GM18867 (cell line): ENCODE results near the gene TBX18.

Experiments used
- ATAC-seq: cut with Tn5 transposase; IDR thresholded peaks from one replicate; pipeline ENCODE4 v1.9.1; 2021; ENCODE audit warnings: mild to moderate bottlenecking, moderate library complexity; ENCODE audit not compliant: unreplicated experiment

The TBX18 gene

DNA sequence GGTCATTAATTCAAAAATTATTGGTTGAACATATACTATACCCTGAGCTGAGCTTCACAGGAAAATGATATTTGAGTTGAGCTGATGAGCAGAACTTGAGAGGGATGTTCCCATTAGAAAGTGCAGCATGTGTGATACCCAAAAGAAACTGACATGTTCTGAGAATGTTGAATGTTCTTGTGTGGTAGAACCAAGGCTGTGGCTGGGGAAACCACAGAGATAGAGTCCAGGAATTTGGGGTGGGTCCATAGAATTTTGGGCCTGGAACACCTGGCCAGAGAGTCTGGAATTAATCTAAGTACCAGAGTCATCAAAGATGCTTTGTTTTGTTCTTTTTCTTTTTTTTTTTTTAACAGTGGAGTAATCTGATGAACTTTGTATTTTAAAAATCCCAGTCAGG, 88.7 kb downstream of the TBX18 start:
- ATAC-seq: no peak

DNA sequence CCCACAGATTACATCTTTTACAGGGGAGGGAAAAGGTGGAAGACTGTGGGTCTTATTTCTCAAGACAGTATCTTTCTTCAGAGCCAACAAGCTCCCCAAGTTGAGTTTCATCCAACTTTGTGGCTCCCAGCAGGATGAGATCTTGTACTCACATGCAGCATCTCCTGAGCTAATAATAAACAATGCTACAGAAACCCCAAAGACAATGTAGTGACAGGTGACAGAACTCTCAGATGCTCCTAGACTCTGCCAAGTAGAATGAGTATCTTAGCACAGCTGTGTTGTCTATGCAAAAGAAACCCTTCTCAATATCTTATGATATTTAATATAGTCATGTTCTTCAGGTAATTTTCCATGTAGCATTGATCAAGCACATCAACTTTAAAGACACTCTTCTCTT, 90.0 kb downstream of the TBX18 start:
- no peak for ATAC-seq

DNA sequence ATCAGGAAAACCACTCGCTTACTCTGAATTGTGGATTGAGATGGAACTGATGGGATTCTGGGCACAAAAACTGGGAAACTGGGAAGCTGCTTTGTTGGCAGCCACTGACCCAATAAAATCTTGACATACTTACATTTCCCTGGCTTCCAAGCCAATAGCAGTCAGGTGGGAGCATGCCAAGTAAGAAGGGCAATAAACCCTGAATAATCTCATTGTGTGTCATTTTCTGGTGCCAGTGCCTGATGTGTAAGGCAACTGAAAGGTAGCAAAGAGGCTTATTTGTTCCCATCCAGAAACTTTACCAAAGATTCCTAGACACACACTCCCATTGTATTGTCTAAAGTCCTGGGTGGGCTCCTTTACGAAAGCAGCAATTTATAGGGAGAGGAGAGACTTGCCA, 93.2 kb downstream of the TBX18 start:
- ATAC-seq: no peak

DNA sequence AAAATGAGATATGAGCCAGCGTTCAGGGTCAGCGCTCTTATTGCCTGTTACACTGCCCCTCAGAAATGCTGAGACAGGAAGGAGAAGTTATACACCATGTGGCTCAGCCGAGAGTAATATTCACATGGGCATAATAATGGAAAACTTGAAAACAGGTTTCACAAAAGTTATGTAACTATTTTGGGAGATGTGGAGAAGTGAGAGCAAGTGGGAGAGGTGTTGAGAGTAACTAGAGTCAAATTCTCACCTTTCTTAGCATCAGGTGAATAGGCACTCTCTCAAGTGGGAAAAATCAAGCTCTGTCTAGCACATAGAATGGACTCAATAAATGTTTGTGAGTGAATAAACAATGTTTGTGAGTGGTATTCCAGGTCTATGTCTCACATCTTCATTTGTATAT, 94.5 kb downstream of the TBX18 start:
- no peak for ATAC-seq

DNA sequence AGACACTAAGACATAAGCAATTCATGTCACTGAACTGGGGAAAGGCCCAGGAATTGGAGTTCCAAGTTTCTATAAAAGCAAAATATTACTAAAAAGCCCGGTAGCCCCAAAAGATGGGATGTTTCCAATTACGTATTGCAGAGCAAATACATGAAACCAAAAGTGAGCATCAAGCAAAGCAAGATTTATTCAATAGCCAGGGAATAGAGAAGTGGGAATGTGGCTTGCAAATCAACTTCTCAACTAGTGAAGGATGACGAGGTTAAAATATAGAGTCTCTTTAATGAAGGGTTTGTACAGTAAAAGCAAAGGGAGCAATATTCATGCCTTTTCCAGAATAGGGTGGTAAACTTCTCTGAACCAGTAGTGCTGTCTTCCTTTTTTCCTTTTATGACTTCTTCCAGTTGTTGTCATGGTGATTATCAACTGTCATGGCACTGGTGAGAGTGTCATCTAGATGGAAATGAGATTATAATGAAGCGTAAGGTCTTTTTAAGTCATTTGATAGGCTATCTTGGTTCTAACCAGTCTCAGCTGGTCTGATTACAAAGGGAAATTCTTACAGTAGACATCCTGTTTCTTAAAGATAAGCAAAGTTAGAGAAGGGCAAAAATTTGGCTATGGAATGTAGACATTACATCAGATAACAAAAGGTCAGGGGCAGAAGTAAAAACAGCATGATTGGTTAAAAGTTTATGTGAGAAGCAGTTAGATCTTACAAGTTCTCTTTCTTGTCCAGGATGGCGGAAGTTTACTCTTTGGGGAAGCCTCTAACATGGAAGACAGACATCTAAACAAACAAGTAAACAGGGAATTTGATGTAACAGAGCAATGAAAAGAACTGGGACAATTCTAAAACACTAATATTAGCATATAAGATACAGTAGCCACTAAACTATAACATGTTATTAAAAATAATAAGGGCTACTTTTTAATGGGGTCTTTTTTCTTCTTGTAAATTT, 96.9 kb downstream of the TBX18 start:
- ATAC-seq: no peak

DNA sequence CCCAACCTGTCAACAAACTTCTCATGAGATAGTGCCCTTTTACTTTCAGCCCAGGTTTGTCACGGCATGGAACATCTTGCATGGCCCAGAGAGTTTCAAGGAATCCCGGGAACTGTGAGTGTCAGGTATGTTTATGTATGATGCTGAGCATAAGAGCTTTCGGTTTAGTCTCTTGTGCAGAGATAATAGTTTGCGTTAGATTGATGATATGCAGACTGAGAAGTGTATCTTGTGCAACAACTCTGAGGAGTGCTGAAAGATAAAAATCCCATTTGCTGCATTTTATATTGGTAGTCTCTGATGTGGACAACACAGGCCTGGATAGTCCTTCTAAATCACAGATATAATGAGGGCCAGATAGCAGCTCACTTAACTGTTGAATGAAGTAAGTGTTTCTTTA, 99.0 kb downstream of the TBX18 start:
- no peak for ATAC-seq

DNA sequence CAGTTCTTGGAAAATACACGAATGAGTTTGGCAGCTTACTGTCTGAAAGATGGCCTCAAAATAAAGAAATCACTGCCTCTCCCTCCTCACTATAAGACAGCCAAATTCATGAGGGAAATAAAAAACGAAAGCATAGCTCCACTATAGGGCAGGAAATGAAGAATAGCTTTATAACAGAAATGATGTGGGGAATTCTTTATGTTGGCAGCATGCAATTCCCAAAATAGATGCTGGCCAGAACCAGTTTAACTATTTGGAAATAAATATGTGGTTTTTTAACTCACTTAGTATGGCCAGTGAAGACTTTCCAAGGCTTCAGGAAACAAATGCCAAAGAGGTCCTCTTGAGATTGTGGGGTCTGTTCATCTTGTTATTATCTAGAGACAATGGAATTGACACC, 100.5 kb downstream of the TBX18 start:
- ATAC-seq: no peak

DNA sequence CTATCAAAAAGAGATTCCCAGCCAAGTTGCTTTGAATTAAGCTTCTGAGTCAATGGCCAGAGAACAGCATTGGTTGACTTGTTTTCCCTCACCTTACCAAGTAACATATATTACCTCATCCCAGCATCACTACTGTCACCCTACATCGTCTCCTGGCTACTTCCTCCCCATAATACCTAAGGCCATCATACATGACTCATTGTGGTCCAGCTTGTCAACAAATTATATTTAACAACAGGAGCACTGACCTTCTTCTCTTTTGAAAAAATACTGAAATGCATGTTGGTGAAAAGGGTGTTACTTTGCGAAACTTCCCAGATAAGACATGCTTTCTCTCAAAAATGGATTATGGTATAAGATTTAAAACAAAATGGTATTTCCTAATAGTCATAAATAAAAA, 106.9 kb downstream of the TBX18 start:
- no peak for ATAC-seq

DNA sequence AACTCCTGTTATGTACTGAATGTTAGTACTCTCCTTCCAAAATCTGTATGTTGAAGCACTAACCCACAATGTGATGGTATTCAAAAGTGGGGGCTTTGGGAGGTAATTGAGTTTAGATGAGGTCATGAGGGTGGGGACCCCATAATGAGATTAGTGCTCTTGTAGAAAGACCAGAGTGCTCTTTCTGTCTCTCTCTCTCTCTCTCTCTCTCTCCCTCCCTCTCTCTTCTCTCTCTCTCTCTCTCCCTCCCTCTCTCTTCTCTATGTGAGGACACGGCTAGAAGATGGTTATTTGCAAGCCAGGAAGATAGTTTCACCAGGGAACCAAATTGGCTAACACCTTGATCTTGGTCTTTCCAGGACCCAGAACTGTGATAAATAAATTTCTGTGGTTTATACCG, 107.4 kb downstream of the TBX18 start:
- no peak for ATAC-seq

DNA sequence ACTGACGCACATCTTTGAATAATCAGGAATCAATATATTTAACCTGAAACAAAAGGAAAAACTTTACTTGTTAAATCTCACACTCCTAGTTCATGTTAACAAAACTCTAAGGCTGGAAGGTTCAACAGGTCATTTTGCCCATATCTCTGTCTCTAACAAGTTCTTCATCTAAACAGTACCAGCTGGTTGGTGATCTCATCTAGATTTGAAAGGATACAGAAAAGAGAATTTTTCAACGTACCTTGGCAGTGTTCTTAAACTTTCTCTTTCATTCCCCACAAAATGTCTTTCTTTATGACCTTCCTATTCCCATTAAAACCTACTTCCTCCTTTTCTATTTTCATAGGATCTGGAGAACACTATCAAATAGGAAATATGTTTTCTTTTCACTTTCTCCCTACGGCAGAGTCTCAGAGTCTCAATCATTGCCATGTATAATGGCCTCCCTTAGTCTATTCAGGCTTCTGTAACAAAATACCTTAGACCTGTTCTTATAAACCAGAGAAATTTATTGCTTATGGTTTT, 111.3 kb downstream of the TBX18 start:
- ATAC-seq: no peak

DNA sequence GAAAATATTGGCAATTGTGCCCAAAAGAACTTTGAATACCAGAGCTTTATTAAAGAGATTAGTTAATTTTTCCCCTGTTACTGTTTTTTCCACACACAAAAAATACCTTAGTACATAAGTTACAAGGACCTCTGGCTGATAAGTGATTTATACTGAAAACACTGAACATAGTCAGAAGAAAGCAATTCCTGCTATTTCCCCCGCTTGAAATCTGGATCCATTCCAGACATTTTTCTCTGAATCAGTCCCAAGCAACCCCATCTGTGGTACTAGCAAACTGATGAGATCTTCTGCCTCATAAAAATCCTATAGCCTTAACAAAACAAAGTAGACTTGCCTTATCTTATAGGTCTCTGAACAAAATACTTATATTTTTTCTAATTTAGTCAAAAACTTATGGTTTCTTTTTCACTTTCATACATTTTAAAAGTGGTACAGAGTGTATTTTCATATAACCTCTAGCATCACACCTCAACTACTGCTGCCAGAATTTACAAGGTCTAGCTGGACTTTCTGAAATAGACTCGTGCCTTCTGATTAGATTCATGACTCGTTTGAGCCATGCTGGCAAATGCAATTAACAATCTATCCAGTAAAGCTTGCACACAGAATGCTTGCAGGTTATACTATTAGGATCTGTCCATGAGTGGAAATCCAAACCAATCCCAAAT, 111.9 kb downstream of the TBX18 start:
- no peak for ATAC-seq

DNA sequence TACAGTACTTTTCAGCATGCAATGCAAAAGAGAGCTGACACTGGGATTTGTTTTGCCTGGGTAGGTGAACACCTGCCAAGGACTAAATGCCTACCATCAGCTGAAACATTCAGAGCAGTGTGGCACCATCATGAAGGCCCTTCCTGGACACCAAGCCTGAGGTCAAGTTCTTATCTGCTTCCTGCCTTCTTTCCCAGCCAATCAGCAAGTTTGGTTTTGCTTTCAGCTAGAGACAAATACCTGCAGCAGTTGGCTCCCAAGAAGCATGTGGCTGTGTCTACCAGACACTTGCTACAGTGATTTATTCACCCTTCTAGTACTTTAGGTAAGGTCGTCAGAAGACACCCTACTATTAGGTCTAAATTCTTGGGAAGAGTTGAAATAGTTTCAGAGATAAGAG, 112.8 kb downstream of the TBX18 start:
- ATAC-seq: no peak

DNA sequence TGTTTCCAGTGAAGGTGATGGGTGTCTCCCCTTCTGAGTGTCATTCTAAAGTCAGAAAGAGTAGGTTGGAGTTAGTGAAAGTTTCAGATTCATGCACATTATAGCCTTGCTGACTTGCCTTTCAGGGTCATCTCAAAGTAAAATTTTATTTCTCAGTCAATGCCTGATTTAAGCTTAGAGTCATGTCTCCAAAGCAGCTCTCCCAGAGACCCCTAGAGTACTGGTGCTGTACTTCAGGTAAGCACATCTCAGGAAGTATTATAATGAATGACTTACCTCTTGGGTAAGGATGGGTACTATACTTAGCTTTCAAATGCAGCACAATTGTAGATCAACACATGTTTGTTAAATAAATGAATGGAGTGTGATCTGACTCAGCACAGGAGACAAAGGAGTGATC, 116.0 kb downstream of the TBX18 start:
- no peak for ATAC-seq

DNA sequence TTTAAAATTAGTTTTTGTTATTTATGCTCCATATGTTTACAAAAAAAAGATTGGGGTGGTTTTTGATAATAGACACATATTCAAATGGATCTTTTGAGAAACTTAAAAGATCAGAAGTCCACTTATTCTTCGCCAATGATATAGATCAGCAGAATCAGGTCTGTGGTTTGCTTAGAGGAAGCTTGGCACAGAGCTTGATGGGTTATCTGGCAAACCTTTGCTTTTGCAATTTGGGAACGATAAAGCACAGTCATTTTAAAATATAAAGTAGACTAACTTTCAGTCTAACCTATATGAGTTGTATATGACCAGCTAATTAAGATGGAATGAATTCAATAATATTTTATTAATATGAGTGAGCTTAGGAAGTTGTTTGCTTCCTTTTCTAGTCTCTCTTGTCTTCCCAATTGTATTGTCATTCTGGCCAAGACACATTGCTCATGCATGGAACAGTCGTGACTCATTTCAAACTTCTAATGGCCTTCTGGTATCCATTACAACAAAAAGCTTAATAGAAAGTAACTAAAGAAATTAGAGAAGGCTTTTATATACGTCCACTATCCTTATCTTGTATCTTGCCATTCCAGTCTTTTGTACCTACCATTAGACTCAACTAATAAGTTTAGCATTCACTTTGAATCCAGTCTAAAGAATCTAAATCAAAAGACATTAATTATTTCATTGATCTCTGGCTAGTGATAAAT, 118.7 kb downstream of the TBX18 start:
- ATAC-seq: no peak

DNA sequence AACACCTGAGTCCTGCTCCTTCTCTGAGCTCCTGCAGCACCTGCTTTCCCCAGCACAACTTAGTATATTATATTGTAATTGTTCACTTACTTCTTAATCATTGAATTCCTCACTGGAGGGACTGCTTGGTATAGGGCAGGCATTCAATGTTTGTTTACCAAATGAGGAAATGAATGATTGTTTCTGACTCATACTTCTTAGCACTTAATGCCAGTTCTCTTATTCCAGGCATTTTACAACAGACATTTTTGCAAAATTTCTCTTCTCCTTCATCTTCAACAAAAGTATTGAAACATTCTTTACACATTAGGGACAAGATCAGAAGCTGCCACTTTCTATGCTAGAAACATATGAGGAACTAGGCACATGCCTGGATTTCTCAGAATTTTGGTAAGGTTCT, 119.4 kb downstream of the TBX18 start:
- no peak for ATAC-seq

DNA sequence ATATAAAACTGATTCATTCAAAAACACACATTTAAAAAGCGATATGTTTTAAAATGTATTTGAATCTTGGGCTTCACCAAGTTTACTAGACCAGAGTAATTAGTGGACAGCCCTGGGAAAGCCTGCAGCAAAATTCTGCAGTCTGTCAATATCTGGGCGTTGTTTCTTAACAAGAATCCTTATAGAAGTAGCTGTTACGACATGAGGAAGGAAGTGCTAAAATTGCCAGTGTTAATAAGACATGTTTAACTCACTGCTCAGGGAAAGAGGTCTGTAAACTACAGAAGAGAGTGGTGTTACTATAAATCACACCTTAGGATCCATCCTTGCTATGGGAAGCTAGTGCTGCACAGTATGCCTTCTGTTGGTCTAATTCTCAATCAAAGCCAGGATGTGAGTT, 120.6 kb downstream of the TBX18 start:
- no peak for ATAC-seq

DNA sequence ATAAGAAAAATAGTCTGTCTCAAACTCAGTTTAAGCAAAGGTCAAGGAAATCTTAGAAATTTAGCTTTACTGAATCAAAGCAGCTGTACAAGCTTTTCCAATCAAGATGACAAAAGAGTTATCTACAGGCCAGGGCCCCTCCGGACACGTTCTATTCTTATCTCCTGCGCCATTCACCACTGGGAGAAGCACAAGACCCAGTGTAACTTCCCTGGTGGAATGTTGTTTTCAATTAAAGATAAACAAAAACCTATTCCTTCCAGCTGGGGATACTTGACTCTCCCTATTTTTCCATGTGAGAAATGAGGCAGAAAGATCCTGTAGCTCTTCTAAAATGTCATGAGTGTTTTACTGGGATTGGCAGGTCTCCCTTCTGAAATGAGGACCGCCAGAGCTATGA, 123.3 kb downstream of the TBX18 start:
- ATAC-seq: no peak

DNA sequence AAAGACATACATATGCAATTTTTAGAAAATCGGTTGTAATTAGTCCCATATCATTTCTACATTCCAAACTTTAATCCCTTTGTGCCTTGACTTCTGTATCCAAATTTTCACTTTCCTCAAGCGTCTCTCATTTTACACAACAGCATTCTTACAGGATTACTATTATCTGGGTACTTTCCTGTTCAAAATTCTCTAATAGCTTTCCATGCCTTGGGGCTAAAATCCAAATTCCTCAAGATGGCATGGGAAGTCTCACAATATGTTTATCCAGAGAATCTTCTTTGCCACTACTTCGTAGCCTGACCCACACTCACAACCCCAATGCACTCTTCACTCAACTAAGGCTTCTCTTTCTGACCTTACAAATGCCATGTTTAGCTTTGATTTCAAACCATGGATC, 125.0 kb downstream of the TBX18 start:
- no peak for ATAC-seq

DNA sequence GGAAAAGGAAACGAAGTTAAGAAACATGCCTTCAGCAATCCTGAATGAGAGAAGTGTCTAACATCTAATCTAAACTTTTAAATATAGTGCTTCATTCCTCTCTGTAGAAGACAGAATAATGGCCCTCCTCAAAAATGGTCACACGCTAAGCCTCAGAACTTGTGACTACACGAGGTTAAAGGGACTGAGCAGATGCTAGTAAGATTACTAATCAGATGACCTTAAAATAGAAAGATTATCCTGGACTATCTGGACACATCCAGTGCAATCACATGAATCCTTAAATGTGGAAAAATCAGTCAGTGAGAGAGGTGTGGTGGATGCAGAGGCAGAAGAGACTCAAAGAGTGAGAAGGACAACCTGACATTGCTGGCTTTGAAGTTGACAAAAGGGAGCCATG, 126.1 kb downstream of the TBX18 start:
- ATAC-seq: no peak
